CD4-positive, alpha-beta memory T cell (primary cell): ENCODE results near the gene KCNQ2. TPM values are rescaled to one million over a fixed set of nuclear protein-coding genes. Genes with fewer than 3 reads are reported as not detected.
A peak's percentile ranks its signal among the peaks of the same experiment; 100 is the strongest.
"Not testable (repeated sequence)": the region's sequence is repeated elsewhere in the genome, so short reads cannot be mapped to it uniquely, and the experiment has no call there.

Experiments
- CTCF ChIA-PET: fragments of 350-600 bp; sonication (Branson Sonifier 250); formaldehyde crosslinking; loops from one replicate; lab custom pipeline; 2021; ENCODE audit warnings: inconsistent platforms; ENCODE audit not compliant: partially characterized antibody; lab: Charles Lee
- POLR2A ChIA-PET: fragments of 350-600 bp; sonication (Branson Sonifier 250); formaldehyde crosslinking; loops from one replicate; lab custom pipeline; 2021; ENCODE audit not compliant: partially characterized antibody; lab: Charles Lee
- DNase-seq, 5 donors: peaks; one replicate each; pipeline versions ENCODE4 v3.0.0 to v3.0.0-alpha.2; 2020 to 2022; ENCODE audit warnings: mixed read lengths in 1 of 5
- H3K27ac ChIP-seq: one replicate; pipeline ENCODE4 v1.7.0; 2013; ENCODE audit warnings: low read depth, low read length
- H3K27me3 ChIP-seq: 2 replicates; pipeline ENCODE4 v1.7.0; 2013; ENCODE audit warnings: mild to moderate bottlenecking, low read length, moderate library complexity; ENCODE audit not compliant: insufficient read depth
- H3K36me3 ChIP-seq: 2 replicates; pipeline ENCODE4 v1.7.0; 2013; ENCODE audit warnings: mild to moderate bottlenecking, low read length, moderate library complexity; ENCODE audit not compliant: insufficient read depth
- H3K4me1 ChIP-seq: 2 replicates; pipeline ENCODE4 v1.7.0; 2013; ENCODE audit warnings: mild to moderate bottlenecking, low read length, moderate library complexity; ENCODE audit not compliant: insufficient read depth
- H3K4me3 ChIP-seq, 2 donors: one replicate each; pipeline ENCODE4 v1.7.0; 2013; ENCODE audit warnings: low read length in 2 of 2, mild to moderate bottlenecking in 1 of 2
- H3K9me3 ChIP-seq, 2 donors: one replicate each; pipeline ENCODE4 v1.7.0; 2013; ENCODE audit warnings: low read length in 2 of 2, control low read depth in 1 of 2; ENCODE audit not compliant: control insufficient read depth in 1 of 2
- H3K27ac Mint-ChIP-seq, 7 donors: one replicate each; pipeline ENCODE4 v1.8.0; 2020 to 2021; ENCODE audit warnings: mixed read lengths in 7 of 7, mild to moderate bottlenecking in 6 of 7, inconsistent platforms in 3 of 7, moderate library complexity in 3 of 7
- H3K27me3 Mint-ChIP-seq, 2 donors: one replicate each; pipeline ENCODE4 v1.8.0; 2020 to 2021; ENCODE audit warnings: mixed read lengths in 2 of 2
- H3K36me3 Mint-ChIP-seq, 2 donors: one replicate each; pipeline ENCODE4 v1.8.0; 2020 to 2021; ENCODE audit warnings: mixed read lengths in 2 of 2, inconsistent platforms in 1 of 2, mild to moderate bottlenecking in 1 of 2
- H3K4me1 Mint-ChIP-seq, 4 donors: one replicate each; pipeline ENCODE4 v1.8.0; 2020 to 2021; ENCODE audit warnings: mixed read lengths in 4 of 4, mild to moderate bottlenecking in 1 of 4
- H3K4me3 Mint-ChIP-seq, 8 donors: one replicate each; pipeline ENCODE4 v1.8.0; 2020 to 2021; ENCODE audit warnings: mixed read lengths in 8 of 8, mild to moderate bottlenecking in 7 of 8, moderate library complexity in 6 of 8, inconsistent platforms in 3 of 8
- H3K9me3 Mint-ChIP-seq, 8 donors: one replicate each; pipeline ENCODE4 v1.8.0; 2020 to 2021; ENCODE audit warnings: mixed read lengths in 8 of 8, mild to moderate bottlenecking in 5 of 8, inconsistent platforms in 3 of 8, moderate library complexity in 1 of 8
- intact Hi-C: fragments of 100-400 bp; cut with micrococcal nuclease; formaldehyde crosslinking; loops from one replicate; pipeline ENCODE4 v1.15.1; 2023
- polyA plus RNA-seq, 2 donors: library from polyadenylated mRNA; unstranded; fragments of 300-500 nt; fragmentation: Illumina TruSeq; gene quantifications; one replicate each; pipeline ENCODE4 v1.2.3, GENCODE V29; 2021
- total RNA-seq, 2 experiments: library from RNA; stranded (reverse); gene quantifications; one replicate each; pipeline ENCODE4 v1.2.3, GENCODE V29; 2021

The KCNQ2 gene
- total and polyA plus RNA-seq, 4 experiments from 2014 or later, result not detected

DNA sequence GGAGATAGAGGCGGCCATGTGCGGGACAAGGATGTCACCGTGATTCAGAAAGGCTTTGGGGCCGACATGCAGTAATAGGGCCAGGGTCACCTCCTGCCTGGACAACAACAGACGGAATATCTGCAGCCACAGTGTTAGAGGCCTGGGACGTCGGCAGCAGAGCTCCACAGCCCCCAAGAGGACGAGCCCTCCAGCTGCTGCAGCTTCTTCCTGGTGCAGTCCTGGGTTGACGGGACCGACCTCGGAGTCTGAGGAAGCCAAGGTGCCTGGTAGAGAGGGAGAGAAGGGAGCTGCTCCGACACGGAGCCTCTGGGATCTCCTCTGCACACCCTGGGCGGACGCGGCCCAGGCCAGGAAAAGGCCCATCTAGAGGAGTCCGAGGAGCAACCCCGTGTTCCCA, 88.1 kb downstream of the KCNQ2 start:
- Histone ChIP-seq H3K27me3 (no peaks in the 10 kb centered on the region), H3K9me3 (peaks cover 0 to 6% of the 10 kb centered on the region in 2 donors), H3K4me1 (no peaks in the 10 kb centered on the region), H3K36me3 (no peaks in the 10 kb centered on the region), H3K27ac (no peak overlapping the region), H3K4me3 (no peak overlapping the region)
- Mint-ChIP-seq H3K36me3 (peaks cover 0 to 4% of the 10 kb centered on the region in 2 donors), H3K27ac (no peak overlapping the region), H3K4me3 (no peak overlapping the region), H3K9me3 (peaks cover 0 to 20% (median 10%) of the 10 kb centered on the region in 8 donors), H3K27me3 (peaks cover 5 to 6% of the 10 kb centered on the region in 2 donors), H3K4me1 (no peaks in the 10 kb centered on the region)
- ChIA-PET POLR2A (no interaction called here), CTCF (interaction anchor here (1.4 kb wide), 1 partner anchor 161 kb away, joined by 4 read pairs; no protein-coding TSS in a partner anchor)
- intact Hi-C loops, result no loop called here
- DNase-seq, result no peak

- intact Hi-C loops, result no loop called here
- Mint-ChIP-seq H3K4me3 (no peak overlapping the region), H3K4me1 (no peaks in the 10 kb centered on the region), H3K36me3 (peaks cover 0 to 4% of the 10 kb centered on the region in 2 donors), H3K27ac (no peak overlapping the region), H3K9me3 (peaks cover 0 to 18% (median 10%) of the 10 kb centered on the region in 8 donors), H3K27me3 (peaks cover 9 to 10% of the 10 kb centered on the region in 2 donors)
- ChIA-PET POLR2A (no interaction called here), CTCF (interaction anchor here (1.4 kb wide), 1 partner anchor 160 kb away, joined by 4 read pairs; no protein-coding TSS in a partner anchor)
- Histone ChIP-seq H3K36me3 (no peaks in the 10 kb centered on the region), H3K9me3 (peaks cover 0 to 6% of the 10 kb centered on the region in 2 donors), H3K27ac (no peak overlapping the region), H3K4me3 (no peak overlapping the region), H3K27me3 (no peaks in the 10 kb centered on the region), H3K4me1 (no peaks in the 10 kb centered on the region)
- DNase-seq, result no peak
These were observed 88.9 kb downstream of the KCNQ2 start for GRCh38 chr20:63383556-63383955.

GRCh38 chr20:63382551-63383300, 89.7 kb downstream of the KCNQ2 start:
- Histone ChIP-seq H3K4me3 (no peak overlapping the region), H3K4me1 (no peaks in the 10 kb centered on the region), H3K27me3 (no peaks in the 10 kb centered on the region), H3K9me3 (peaks cover 0 to 6% of the 10 kb centered on the region in 2 donors), H3K27ac (no peak overlapping the region), H3K36me3 (no peaks in the 10 kb centered on the region)
- intact Hi-C loops, result no loop called here
- peaks cover 0 to 4% of the 10 kb centered on the region in 2 donors for H3K36me3 Mint-ChIP-seq
- POLR2A ChIA-PET, result no interaction called here
- H3K27ac Mint-ChIP-seq, result no peak overlapping the region
- CTCF ChIA-PET, result interaction anchor here (0.9 to 3.8 kb wide), 3 partner anchors 72 to 159 kb away, joined by 4 to 44 read pairs (median 6); partner anchors contain the start of gene ARFGAP1
- no peak for DNase-seq
- peaks cover 0 to 18% (median 10%) of the 10 kb centered on the region in 8 donors for H3K9me3 Mint-ChIP-seq
- H3K4me1 Mint-ChIP-seq, result no peaks in the 10 kb centered on the region
- H3K4me3 Mint-ChIP-seq, result no peak overlapping the region
- peaks cover 9 to 11% of the 10 kb centered on the region in 2 donors for H3K27me3 Mint-ChIP-seq

- Histone ChIP-seq H3K27ac (no peak overlapping the region), H3K4me3 (no peak overlapping the region), H3K9me3 (peaks cover 0 to 6% of the 10 kb centered on the region in 2 donors), H3K27me3 (no peaks in the 10 kb centered on the region), H3K4me1 (no peaks in the 10 kb centered on the region), H3K36me3 (no peaks in the 10 kb centered on the region)
- POLR2A ChIA-PET, result no interaction called here
- peaks cover 0 to 18% (median 10%) of the 10 kb centered on the region in 8 donors for H3K9me3 Mint-ChIP-seq
- H3K27me3 Mint-ChIP-seq, result peaks cover 12 to 16% of the 10 kb centered on the region in 2 donors
- H3K4me1 Mint-ChIP-seq, result no peaks in the 10 kb centered on the region
- H3K27ac Mint-ChIP-seq, result no peak overlapping the region
- CTCF ChIA-PET, result interaction anchor here (1.5 to 3.8 kb wide), 3 partner anchors 71 to 201 kb away, joined by 4 to 44 read pairs (median 6); no protein-coding TSS in a partner anchor
- intact Hi-C loops, result no loop called here
- peak in 4 of 5 donors; percentile 21 to 41 (median 28) for DNase-seq
- H3K4me3 Mint-ChIP-seq, result no peak overlapping the region
- peaks cover 0 to 4% of the 10 kb centered on the region in 2 donors for H3K36me3 Mint-ChIP-seq
These were observed 90.5 kb downstream of the KCNQ2 start for GRCh38 chr20:63381781-63382431.

DNA sequence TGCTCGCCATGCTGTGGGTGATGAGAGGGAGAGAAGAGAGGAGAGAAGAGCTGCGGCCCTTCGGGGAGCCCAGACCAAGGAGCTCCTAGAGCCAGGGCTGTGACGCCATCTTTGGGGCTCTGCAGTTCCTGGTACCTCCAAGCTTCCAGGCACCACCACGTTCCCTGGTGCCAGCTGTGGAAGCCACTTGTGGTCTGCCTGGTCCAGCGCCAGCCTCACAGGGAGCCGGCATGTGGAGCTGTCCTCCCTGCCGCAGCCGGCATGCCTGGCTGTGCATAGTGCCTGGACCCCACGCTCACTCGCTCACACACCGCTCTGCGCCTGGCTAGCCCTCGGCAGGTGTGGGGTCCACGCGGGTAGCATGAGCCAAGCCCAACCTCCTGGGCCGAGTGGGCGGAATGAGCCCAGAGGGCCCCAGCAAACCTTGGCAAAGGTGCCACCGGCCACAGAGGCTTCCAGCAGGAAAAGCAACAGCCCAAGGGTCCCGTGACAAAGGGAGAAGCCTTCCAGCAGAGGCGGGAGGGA, 92.0 kb downstream of the KCNQ2 start:
- Mint-ChIP-seq H3K36me3 (peaks cover 0 to 2% of the 10 kb centered on the region in 2 donors), H3K27me3 (peaks cover 14 to 17% of the 10 kb centered on the region in 2 donors), H3K27ac (no peak overlapping the region), H3K4me1 (no peaks in the 10 kb centered on the region), H3K4me3 (no peak overlapping the region), H3K9me3 (peaks cover 0 to 8% (median 4%) of the 10 kb centered on the region in 8 donors)
- ChIA-PET CTCF (interaction anchor here (3.8 kb wide), 1 partner anchor 157 kb away, joined by 44 read pairs; no protein-coding TSS in a partner anchor), POLR2A (no interaction called here)
- Histone ChIP-seq H3K4me3 (no peak overlapping the region), H3K9me3 (no peaks in the 10 kb centered on the region), H3K27ac (no peak overlapping the region), H3K36me3 (no peaks in the 10 kb centered on the region), H3K27me3 (no peaks in the 10 kb centered on the region), H3K4me1 (no peaks in the 10 kb centered on the region)
- intact Hi-C loops, result no loop called here
- DNase-seq, result no peak

- H3K36me3 ChIP-seq, H3K9me3 Mint-ChIP-seq, DNase-seq, H3K27me3 ChIP-seq, H3K4me3 ChIP-seq, H3K4me1 ChIP-seq, POLR2A ChIA-PET, H3K36me3 Mint-ChIP-seq, H3K9me3 ChIP-seq, H3K4me3 Mint-ChIP-seq, H3K27ac ChIP-seq, H3K4me1 Mint-ChIP-seq, H3K27ac Mint-ChIP-seq, intact Hi-C loops: not testable (repeated sequence)
- CTCF ChIA-PET, result interaction anchor here (3.8 kb wide), 1 partner anchor 156 kb away, joined by 44 read pairs; no protein-coding TSS in a partner anchor
- H3K27me3 Mint-ChIP-seq, result peaks cover 14 to 17% of the 10 kb centered on the region in 2 donors
These were observed 92.6 kb downstream of the KCNQ2 start for GRCh38 chr20:63379872-63380271.

GRCh38 chr20:63379296-63379695, 93.2 kb downstream of the KCNQ2 start:
- Histone ChIP-seq H3K4me1 (no peaks in the 10 kb centered on the region), H3K4me3 (no peak overlapping the region), H3K36me3 (no peaks in the 10 kb centered on the region), H3K9me3 (no peaks in the 10 kb centered on the region), H3K27ac (no peak overlapping the region), H3K27me3 (no peaks in the 10 kb centered on the region)
- intact Hi-C loops, result no loop called here
- Mint-ChIP-seq H3K4me3 (no peak overlapping the region), H3K9me3 (no peaks in the 10 kb centered on the region), H3K27ac (no peak overlapping the region), H3K27me3 (peaks cover 14 to 17% of the 10 kb centered on the region in 2 donors), H3K36me3 (no peaks in the 10 kb centered on the region), H3K4me1 (no peaks in the 10 kb centered on the region)
- no peak for DNase-seq
- ChIA-PET POLR2A (no interaction called here), CTCF (interaction anchor here (2.5 kb wide), 1 partner anchor 156 kb away, joined by 14 read pairs; no protein-coding TSS in a partner anchor)
